ENCODE data around the gene TNRC6A. TPM values are rescaled to one million over a fixed set of nuclear protein-coding genes. Genes with fewer than 3 reads are reported as not detected.

The TNRC6A gene
- total and polyA plus RNA-seq, 2 of the 13 experiments (the other 11 are each of a cell fraction or from before 2014, with no cell fraction given): 30.9 to 43.6 TPM

GRCh38 chr16:24729243-24729950 lies at the start of gene TNRC6A (continued):
- TF ChIP-seq ZNF607 (CRISPR knock-in tag; IDR thresholded peaks at IDR 0.05; ENCODE audit: borderline replicate concordance) (no peak), ZNF280B (CRISPR knock-in tag; IDR thresholded peaks at IDR 0.05; ENCODE audit: borderline replicate concordance) (peak; percentile 63; the same call in 1 of the 2 replicates), HNF4G (IDR thresholded peaks at IDR 0.05; ENCODE audit: borderline replicate concordance, low read depth, low read length) (no peak), HNF4G (CRISPR knock-in tag; IDR thresholded peaks at IDR 0.05; ENCODE audit: borderline replicate concordance, low read depth) (no peak), MTA1 (CRISPR knock-in tag; IDR thresholded peaks at IDR 0.05; ENCODE audit: borderline replicate concordance) (peak; percentile 73; the same call in 1 of the 2 replicates), ZFP37 (CRISPR knock-in tag; IDR thresholded peaks at IDR 0.05; ENCODE audit: borderline replicate concordance) (no peak), POLR2AphosphoS5 (IDR thresholded peaks at IDR 0.05; ENCODE audit: low read depth, low read length) (peak; percentile 67), IRF9 (CRISPR knock-in tag; IDR thresholded peaks at IDR 0.05; ENCODE audit: borderline replicate concordance) (peak; percentile 78; the same call in 1 of the 2 replicates), SNAPC4 (CRISPR knock-in tag; IDR thresholded peaks at IDR 0.05) (no peak), NR2F1 (CRISPR knock-in tag; IDR thresholded peaks at IDR 0.05) (peak in 1 of 2 experiments; percentile 24; a peak in 1 of 4 replicates), SOX13 (IDR thresholded peaks at IDR 0.05) (no peak), SOX13 (CRISPR knock-in tag; conservative IDR thresholded peaks at IDR 0.05 in 1 of 2, IDR thresholded peaks at IDR 0.05 in 1 of 2) (peak in 1 of 2 experiments; percentile 14; a peak in 1 of 4 replicates), IKZF4 (CRISPR knock-in tag; IDR thresholded peaks at IDR 0.05; ENCODE audit: borderline replicate concordance, low read depth, not compliant biosample characterization) (peak; percentile 54), MBNL3 (CRISPR knock-in tag; conservative IDR thresholded peaks at IDR 0.05) (no peak), HNRNPLL (IDR thresholded peaks at IDR 0.05; ENCODE audit: low read depth, low read length, poor library complexity, severe bottlenecking) (peak; percentile 82), MED1 (CRISPR knock-in tag; IDR thresholded peaks at IDR 0.05) (peak; percentile 72), HIVEP1 (CRISPR knock-in tag; IDR thresholded peaks at IDR 0.05) (0 out of 2 replicates have a peak, but pooled peaks have one; percentile 52), NCOA2 (CRISPR knock-in tag; IDR thresholded peaks at IDR 0.05) (peak; percentile 36; the same call in 1 of the 2 replicates), CHCHD3 (CRISPR knock-in tag; IDR thresholded peaks at IDR 0.05) (0 out of 2 replicates have a peak, but pooled peaks have one; percentile 56), ESRRA (CRISPR knock-in tag; IDR thresholded peaks at IDR 0.05; ENCODE audit: low read depth) (peak; percentile 70; the same call in 1 of the 2 replicates), KDM6A (CRISPR knock-in tag; IDR thresholded peaks at IDR 0.05; ENCODE audit: low read depth) (no peak), RAD51 (IDR thresholded peaks at IDR 0.05; ENCODE audit: borderline replicate concordance) (no peak)
